ENCODE data around the gene SOD1. TPM values are rescaled to one million over a fixed set of nuclear protein-coding genes. Genes with fewer than 3 reads are reported as not detected.

SOD1 gene
- total RNA-seq, 1 donor from 2014 or later, result 160 TPM

GRCh38 chr21:31711326-31711725, 51.8 kb downstream of the SOD1 start:
- H3K9me3 ChIP-seq, result no peaks in the 10 kb centered on the region
- no peak overlapping the region for H3K27ac ChIP-seq
- no peaks in the 10 kb centered on the region for H3K27me3 ChIP-seq (ENCODE audit: low read depth)
- H3K4me1 ChIP-seq, result peaks cover 36% of the 10 kb centered on the region
- no peak for ATAC-seq
- DNase-seq, result no peak
- intact Hi-C loops (cut with DNase I), result no loop called here
- no peak for TF ChIP-seq CTCF (IDR thresholded peaks at IDR 0.05)
- H3K36me3 ChIP-seq, result no peaks in the 10 kb centered on the region
- no peak overlapping the region for H3K4me3 ChIP-seq

- Histone ChIP-seq H3K4me1 (peaks cover 36% of the 10 kb centered on the region), H3K36me3 (no peaks in the 10 kb centered on the region), H3K27ac (no peak overlapping the region), H3K4me3 (no peak overlapping the region), H3K27me3 (ENCODE audit: low read depth) (no peaks in the 10 kb centered on the region), H3K9me3 (no peaks in the 10 kb centered on the region)
- no peak for DNase-seq
- intact Hi-C loops (cut with DNase I), result no loop called here
- no peak for TF ChIP-seq CTCF (IDR thresholded peaks at IDR 0.05)
- no peak for ATAC-seq
Measured at GRCh38 chr21:31711745-31712285, 52.3 kb downstream of the SOD1 start.

- intact Hi-C loops (cut with DNase I), result no loop called here
- Histone ChIP-seq H3K4me1 (peaks cover 36% of the 10 kb centered on the region), H3K4me3 (no peak overlapping the region), H3K27ac (no peak overlapping the region), H3K9me3 (no peaks in the 10 kb centered on the region), H3K36me3 (no peaks in the 10 kb centered on the region), H3K27me3 (ENCODE audit: low read depth) (no peaks in the 10 kb centered on the region)
- DNase-seq (no peak), ATAC-seq (no peak)
- no peak for TF ChIP-seq CTCF (IDR thresholded peaks at IDR 0.05)
Measured at GRCh38 chr21:31713115-31713514, 53.6 kb downstream of the SOD1 start.

GRCh38 chr21:31713973-31714740, 54.7 kb downstream of the SOD1 start:
- H3K27ac ChIP-seq, result no peak overlapping the region
- intact Hi-C loops (cut with DNase I), result no loop called here
- no peak for ATAC-seq

GRCh38 chr21:31714741-31715365, 55.4 kb downstream of the SOD1 start:
- Histone ChIP-seq H3K36me3 (no peaks in the 10 kb centered on the region), H3K27ac (no peak overlapping the region), H3K4me3 (no peak overlapping the region), H3K4me1 (peaks cover 33% of the 10 kb centered on the region), H3K27me3 (ENCODE audit: low read depth) (no peaks in the 10 kb centered on the region), H3K9me3 (no peaks in the 10 kb centered on the region)
- ATAC-seq (no peak), DNase-seq (no peak)
- intact Hi-C loops (cut with DNase I), result no loop called here
- TF ChIP-seq CTCF (IDR thresholded peaks at IDR 0.05), result no peak

More at GRCh38 chr21:31713973-31714740, 54.7 kb downstream of the SOD1 start:
- no peak overlapping the region for H3K4me3 ChIP-seq
- DNase-seq, result no peak
- H3K4me1 ChIP-seq, result peaks cover 34% of the 10 kb centered on the region
- no peaks in the 10 kb centered on the region for H3K27me3 ChIP-seq (ENCODE audit: low read depth)
- H3K9me3 ChIP-seq, result no peaks in the 10 kb centered on the region
- no peak for TF ChIP-seq CTCF (IDR thresholded peaks at IDR 0.05)
- no peaks in the 10 kb centered on the region for H3K36me3 ChIP-seq
